Astrocyte of the spinal cord (primary cell): ENCODE results near the gene SOX13.

Experiments used
- DNase-seq: peaks from one replicate; pipeline ENCODE4 v3.0.0; 2011; ENCODE audit warnings: low read depth, low spot score
- H3K4me3 ChIP-seq: 2 replicates; pipeline ENCODE4 v1.5.1; 2011; ENCODE audit warnings: low read depth, mild to moderate bottlenecking, low read length, moderate library complexity
- CTCF ChIP-seq: IDR thresholded peaks from 2 replicates; pipeline ENCODE4 v1.5.1; 2012; ENCODE audit warnings: low read depth, mild to moderate bottlenecking, low read length, inconsistent platforms
- in situ Hi-C: cut with HindIII; loops from 2 replicates; pipeline ENCODE4 v1.10.0; 2017; ENCODE audit warnings: low sequenced_read_pairs

Gene SOX13

GRCh38 chr1:204134103-204134502 is 61.2 kb downstream of the SOX13 start:
- no peak overlapping the region for H3K4me3 ChIP-seq
- in situ Hi-C loops: loop anchor here (25.0 kb wide), 1 partner anchor 272 kb away; the partner anchor contains the start of gene SNRPE
- no peak for DNase-seq
- TF ChIP-seq CTCF: no peak

GRCh38 chr1:204136814-204137213 is 63.9 kb downstream of the SOX13 start:
- DNase-seq: no peak
- in situ Hi-C loops: loop anchor here (25.0 kb wide), 1 partner anchor 275 kb away; the partner anchor contains the start of gene SNRPE
- no peak for TF ChIP-seq CTCF

GRCh38 chr1:204139088-204139487 is 66.2 kb downstream of the SOX13 start:
- no peak overlapping the region for H3K4me3 ChIP-seq
- TF ChIP-seq CTCF: no peak

More at GRCh38 chr1:204136814-204137213, 63.9 kb downstream of the SOX13 start:
- H3K4me3 ChIP-seq: no peak overlapping the region

GRCh38 chr1:204139952-204140351 is 67.0 kb downstream of the SOX13 start:
- H3K4me3 ChIP-seq: no peak overlapping the region
- in situ Hi-C loops: loop anchor here (25.0 kb wide), 1 partner anchor 278 kb away; the partner anchor contains the start of gene SNRPE
- no peak for DNase-seq
- TF ChIP-seq CTCF: no peak

More at GRCh38 chr1:204139088-204139487, 66.2 kb downstream of the SOX13 start:
- no peak for DNase-seq
- in situ Hi-C loops: loop anchor here (25.0 kb wide), 1 partner anchor 277 kb away; the partner anchor contains the start of gene SNRPE

- DNase-seq: no peak
- TF ChIP-seq CTCF: no peak
- no peak overlapping the region for H3K4me3 ChIP-seq
- in situ Hi-C loops: loop anchor here (25.0 kb wide), 1 partner anchor 279 kb away; the partner anchor contains the start of gene SNRPE
These were observed 68.2 kb downstream of the SOX13 start for GRCh38 chr1:204141131-204141530.

- in situ Hi-C loops: loop anchor here (25.0 kb wide), 1 partner anchor 280 kb away; the partner anchor contains the start of gene SNRPE
- no peak for TF ChIP-seq CTCF
- no peak overlapping the region for H3K4me3 ChIP-seq
- no peak for DNase-seq
These were observed 69.4 kb downstream of the SOX13 start for GRCh38 chr1:204142032-204142974.
